Gastroesophageal sphincter (tissue), 4 donors: ENCODE results near the gene SLC38A5. TPM values are rescaled to one million over a fixed set of nuclear protein-coding genes. Genes with fewer than 3 reads are reported as not detected.

Source experiments
- ATAC-seq: fragments of 150-250 bp; one replicate; pipeline ENCODE4 v1.9.1; 2016; ENCODE audit warnings: mild to moderate bottlenecking, moderate library complexity
- H3K27ac ChIP-seq, 4 donors: fragments of 200-600 bp; sonication (generic) in 3 of 4; 1 replicate in 3 of 4; 2 replicates in 1 of 4; pipeline ENCODE4 v1.5.1; 2016 to 2019
- H3K27me3 ChIP-seq: fragments of 200-600 bp; sonication (generic); one replicate; pipeline ENCODE4 v1.5.1; 2019
- H3K36me3 ChIP-seq, 2 donors: fragments of 200-600 bp; sonication (generic); one replicate each; pipeline ENCODE4 v1.5.1; 2019; ENCODE audit warnings: control low read depth in 1 of 2
- H3K4me1 ChIP-seq, 3 donors: fragments of 200-600 bp; sonication (generic); 1 replicate in 2 of 3; 2 replicates in 1 of 3; pipeline ENCODE4 v1.5.1; 2016 to 2019; ENCODE audit warnings: control low read depth in 2 of 3
- H3K4me3 ChIP-seq, 2 donors: fragments of 200-600 bp; sonication (generic); one replicate each; pipeline ENCODE4 v1.5.1; 2019; ENCODE audit warnings: mild to moderate bottlenecking in 1 of 2, moderate library complexity in 1 of 2
- H3K9me3 ChIP-seq, 3 donors: fragments of 200-600 bp; sonication (generic); one replicate each; pipeline ENCODE4 v1.5.1; 2017 to 2019; ENCODE audit warnings: control low read depth in 2 of 3
- EP300 ChIP-seq: sonication (generic); formaldehyde crosslinking; IDR thresholded peaks from one replicate; pipeline ENCODE4 v1.6.1; 2017; ENCODE audit warnings: antibody characterized with exemption, mild to moderate bottlenecking
- POLR2A ChIP-seq, 2 donors: fragments of 450-650 bp; IDR thresholded peaks; one replicate each; pipeline ENCODE4 v1.6.1; 2017; ENCODE audit warnings: antibody characterized with exemption in 2 of 2, mild to moderate bottlenecking in 2 of 2, moderate library complexity in 1 of 2
- POLR2AphosphoS5 ChIP-seq: sonication (generic); formaldehyde crosslinking; IDR thresholded peaks from one replicate; pipeline ENCODE4 v1.6.1; 2017; ENCODE audit warnings: antibody characterized with exemption
- WGBS, 2 donors: methylation state at CpG; one replicate each; pipeline ENCODE4 v1.1.5; 2018; ENCODE audit warnings: low coverage in 1 of 2; 5-methylcytosine and 5-hydroxymethylcytosine counted together
- total RNA-seq, 4 donors: library from RNA; depleted of rRNA; stranded (reverse); fragments of >200 nt; gene quantifications; one replicate each; pipeline ENCODE4 v1.1.0, GENCODE V29; 2016
- TF ChIP-seq, protein P1 (sequence below), 4 experiments: fragments of 200-600 bp in 2 of 4; fragments of 450-650 bp in 2 of 4; sonication (generic) in 1 of 4; IDR thresholded peaks; one replicate each; pipeline ENCODE4 v1.5.1; 2017 to 2019; ENCODE audit warnings: antibody characterized with exemption in 4 of 4, mild to moderate bottlenecking in 2 of 4, moderate library complexity in 2 of 4

Gene SLC38A5
- total RNA-seq, 4 donors from 2014 or later = 4.2 to 7.9 (median 4.7) TPM

DNA sequence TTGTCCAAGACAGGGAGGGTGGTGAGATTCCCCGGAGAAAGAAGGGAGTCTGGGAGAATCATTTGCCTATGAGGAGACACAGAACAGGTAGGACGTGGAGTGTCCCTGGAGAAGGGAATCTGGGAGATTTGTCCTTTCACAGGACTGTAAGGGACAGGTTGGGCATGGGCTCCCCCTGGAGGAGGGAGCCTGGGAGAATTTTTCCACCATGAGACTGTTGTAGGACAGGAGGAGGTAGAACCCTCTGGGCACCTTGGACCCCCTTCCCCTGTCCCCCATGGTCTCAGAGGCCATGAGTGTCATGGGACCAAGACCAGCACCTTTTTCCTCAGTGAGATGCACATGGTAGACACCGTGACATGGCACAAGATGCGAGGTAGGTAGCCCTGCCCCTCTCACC is 41.5 kb upstream of the SLC38A5 start:
- TF ChIP-seq POLR2AphosphoS5 = no peak
- TF ChIP-seq, protein P1, sequence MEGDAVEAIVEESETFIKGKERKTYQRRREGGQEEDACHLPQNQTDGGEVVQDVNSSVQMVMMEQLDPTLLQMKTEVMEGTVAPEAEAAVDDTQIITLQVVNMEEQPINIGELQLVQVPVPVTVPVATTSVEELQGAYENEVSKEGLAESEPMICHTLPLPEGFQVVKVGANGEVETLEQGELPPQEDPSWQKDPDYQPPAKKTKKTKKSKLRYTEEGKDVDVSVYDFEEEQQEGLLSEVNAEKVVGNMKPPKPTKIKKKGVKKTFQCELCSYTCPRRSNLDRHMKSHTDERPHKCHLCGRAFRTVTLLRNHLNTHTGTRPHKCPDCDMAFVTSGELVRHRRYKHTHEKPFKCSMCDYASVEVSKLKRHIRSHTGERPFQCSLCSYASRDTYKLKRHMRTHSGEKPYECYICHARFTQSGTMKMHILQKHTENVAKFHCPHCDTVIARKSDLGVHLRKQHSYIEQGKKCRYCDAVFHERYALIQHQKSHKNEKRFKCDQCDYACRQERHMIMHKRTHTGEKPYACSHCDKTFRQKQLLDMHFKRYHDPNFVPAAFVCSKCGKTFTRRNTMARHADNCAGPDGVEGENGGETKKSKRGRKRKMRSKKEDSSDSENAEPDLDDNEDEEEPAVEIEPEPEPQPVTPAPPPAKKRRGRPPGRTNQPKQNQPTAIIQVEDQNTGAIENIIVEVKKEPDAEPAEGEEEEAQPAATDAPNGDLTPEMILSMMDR (IDR thresholded peaks at IDR 0.05) = peak in 1 of 4 experiments; percentile 33
- no peak for TF ChIP-seq POLR2A (IDR thresholded peaks at IDR 0.05)
- TF ChIP-seq EP300 = no peak
- ATAC-seq = no peak

DNA sequence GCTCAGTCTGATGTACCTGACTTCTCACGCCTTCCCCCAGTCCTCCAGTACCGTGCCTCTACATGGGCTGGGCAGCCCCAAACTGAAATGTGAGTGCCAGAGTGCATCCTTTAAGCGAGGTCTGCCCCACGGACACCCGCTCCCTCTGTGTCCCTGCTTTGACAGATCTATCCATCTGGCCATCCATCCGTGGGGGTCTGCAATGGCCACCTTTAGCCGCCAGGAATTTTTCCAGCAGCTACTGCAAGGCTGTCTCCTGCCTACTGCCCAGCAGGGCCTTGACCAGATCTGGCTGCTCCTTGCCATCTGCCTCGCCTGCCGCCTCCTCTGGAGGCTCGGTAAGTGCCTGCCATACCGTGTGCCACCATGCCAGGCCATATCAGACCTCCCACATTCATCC is 39.6 kb upstream of the SLC38A5 start:
- no peaks in the 10 kb centered on the region for H3K27me3 ChIP-seq
- no peak for TF ChIP-seq EP300
- no peak for TF ChIP-seq POLR2A (IDR thresholded peaks at IDR 0.05)
- TF ChIP-seq POLR2AphosphoS5 = no peak
- TF ChIP-seq, protein P1 (IDR thresholded peaks at IDR 0.05) = no peak
- no peak for ATAC-seq
- no peaks in the 10 kb centered on the region for H3K9me3 ChIP-seq
- H3K4me1 ChIP-seq = peaks cover 0 to 11% (median 0%) of the 10 kb centered on the region in 3 donors
- peak overlapping the region; percentile 75 to 100 for H3K4me3 ChIP-seq
- peak overlapping the region in 2 of 4 donors; percentile 81 to 86 for H3K27ac ChIP-seq
- H3K36me3 ChIP-seq = peaks cover 0 to 9% of the 10 kb centered on the region in 2 donors
- 90% methylated on average over 4 of the region's 11 CpGs; no CpG with 5 or more reads in 1 of the 2 donors for WGBS, 2 donors

More for the DNA sequence above, 41.5 kb upstream of the SLC38A5 start:
- Histone ChIP-seq H3K36me3 (peaks cover 0 to 27% of the 10 kb centered on the region in 2 donors), H3K4me3 (no peak overlapping the region), H3K4me1 (peaks cover 0 to 11% (median 0%) of the 10 kb centered on the region in 3 donors), H3K27me3 (no peaks in the 10 kb centered on the region), H3K27ac (no peak overlapping the region), H3K9me3 (no peaks in the 10 kb centered on the region)
- WGBS, 2 donors = 52% methylated on average over 4 of the region's 4 CpGs; no CpG with 5 or more reads in 1 of the 2 donors

DNA sequence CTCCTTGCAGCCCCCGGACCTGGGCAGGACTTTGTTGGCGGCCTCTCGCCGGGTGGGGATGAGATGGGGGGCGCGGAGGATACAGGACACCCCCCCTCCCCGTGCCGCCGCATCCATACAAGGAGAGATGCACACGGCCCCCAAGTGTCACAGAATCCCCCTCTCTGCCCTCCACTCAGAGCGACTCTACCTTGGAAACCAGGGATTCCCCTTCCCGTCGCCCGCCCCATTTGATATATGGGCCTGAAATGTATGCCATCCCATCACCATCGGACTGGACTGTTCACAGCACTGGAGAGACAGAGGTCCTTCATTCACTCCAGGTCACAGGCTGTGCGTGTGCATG is 39.2 kb upstream of the SLC38A5 start:
- Histone ChIP-seq H3K4me1 (peaks cover 0 to 11% (median 0%) of the 10 kb centered on the region in 3 donors), H3K27ac (peak overlapping the region; percentile 81 to 95 (median 84)), H3K27me3 (no peaks in the 10 kb centered on the region), H3K4me3 (peak overlapping the region; percentile 75 to 100), H3K9me3 (no peaks in the 10 kb centered on the region), H3K36me3 (peaks cover 0 to 8% of the 10 kb centered on the region in 2 donors)
- TF ChIP-seq POLR2A (IDR thresholded peaks at IDR 0.05) (no peak), POLR2AphosphoS5 (no peak), EP300 (no peak)
- TF ChIP-seq, protein P1 (IDR thresholded peaks at IDR 0.05) = no peak
- WGBS, 2 donors = 0 to 47% methylated on average over 1 to 2 of the region's 16 CpGs
- peak; percentile 26 for ATAC-seq

DNA sequence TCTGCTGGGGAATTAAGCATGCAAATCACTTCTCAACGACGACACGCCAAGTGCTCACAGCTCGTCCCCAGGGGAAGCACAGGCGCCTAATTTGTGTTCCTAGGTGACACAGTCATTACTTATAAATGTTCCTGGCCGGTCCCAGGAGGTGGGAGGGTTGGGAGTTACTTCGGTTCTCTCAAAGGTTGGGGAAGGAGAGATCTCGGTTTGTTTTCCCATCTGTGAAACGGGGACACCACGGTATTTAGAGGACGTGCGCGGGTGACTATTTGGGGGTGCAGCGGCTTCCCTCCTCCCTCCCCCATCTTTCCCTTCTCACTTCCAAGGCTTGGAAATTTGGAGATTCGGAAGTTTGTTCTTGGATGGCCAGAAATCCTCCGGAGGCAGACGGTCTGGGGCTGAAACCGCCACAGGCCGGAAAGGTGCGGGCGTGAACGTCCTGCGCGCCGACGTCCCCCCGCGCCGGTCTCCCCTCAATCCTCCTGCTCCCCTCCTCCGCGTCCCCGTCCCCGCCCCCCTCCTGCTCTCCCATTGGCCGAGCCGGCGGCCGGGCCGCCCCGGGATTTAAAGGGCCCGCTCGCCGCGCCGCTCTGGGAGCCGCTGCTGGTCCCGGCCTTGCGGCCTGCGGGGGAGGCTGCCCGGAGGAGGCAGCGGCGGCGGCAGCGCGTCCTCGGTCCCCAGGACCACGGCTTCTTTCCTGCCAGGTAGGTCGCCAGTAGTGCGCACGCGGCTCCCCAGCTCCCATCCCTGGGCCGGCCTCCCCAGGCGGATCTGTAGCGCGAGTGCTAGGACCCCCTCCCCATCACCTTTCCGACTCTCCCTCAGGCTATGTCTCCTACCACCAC is 38.6 kb upstream of the SLC38A5 start, which contains the start of gene PORCN:
Gene PORCN (plus strand): TSS at position 593 of the 845 bp plus-strand sequence. CDS start 829 bp downstream, outside the sequence.
- Histone ChIP-seq H3K4me1 (peaks cover 0 to 11% (median 0%) of the 10 kb centered on the region in 3 donors), H3K27ac (peak within 1 kb of the TSS; percentile 81 to 95 (median 84)), H3K9me3 (no peaks in the 10 kb centered on the region), H3K36me3 (peaks cover 0 to 8% of the 10 kb centered on the region in 2 donors), H3K27me3 (no peaks in the 10 kb centered on the region), H3K4me3 (peak within 1 kb of the TSS; percentile 75 to 100)
- ATAC-seq = peak; percentile 93
- TF ChIP-seq EP300 (no peak), POLR2A (IDR thresholded peaks at IDR 0.05) (peak; percentile 36 to 57), POLR2AphosphoS5 (peak; percentile 35)
- TF ChIP-seq, protein P1 (IDR thresholded peaks at IDR 0.05) = no peak
- WGBS, 2 donors = no CpG with 5 or more reads among the region's 65 CpGs
